K562 (cell line): Measurements from ENCODE around the gene BCAS3. TPM values are rescaled to one million over a fixed set of nuclear protein-coding genes. Genes with fewer than 3 reads are reported as not detected.

ENCODE experiments used
- ATAC-seq: fragments of 200-7000 bp; cut with Tn5 transposase; 3 replicates; pipeline ENCODE4 v1.9.1; 2020; ENCODE audit warnings: moderate library complexity
- BruUV-seq: library from RNA; stranded (reverse); fragments of 400-500 nt; replicated peaks from 2 replicates; lab custom pipeline; 2021; lab: Mats Ljungman, UMichigan
- CTCF ChIA-PET: fragments of 300-600 bp; formaldehyde crosslinking; extraction: SDS; loops from one replicate; lab custom pipeline; 2021; ENCODE audit warnings: low intra/inter-chr PET ratio; lab: Yijun Ruan, JAX
- POLR2A ChIA-PET: fragments of 300-600, 350-650 bp; sonication (Branson Sonifier 250); formaldehyde crosslinking; extraction: SDS; loops from one replicate; lab custom pipeline; 2021; ENCODE audit warnings: antibody characterized with exemption, inconsistent platforms; lab: Yijun Ruan, JAX
- DNase-seq, 4 experiments: peaks; one replicate each; pipeline versions ENCODE4 v3.0.0 to v3.0.0-alpha.2; 2011 to 2018; ENCODE audit warnings: low spot score in 3 of 4, mixed read lengths in 3 of 4; ENCODE audit errors: extremely low read depth in 1 of 4
- FAIRE-seq: peaks from 2 replicates; lab custom pipeline; 2011; peaks lifted over from hg19 to GRCh38; lab: Jason Lieb, UNC
- H2AFZ ChIP-seq: 2 replicates; pipeline ENCODE4 v1.6.0; 2011; ENCODE audit warnings: low read depth, low read length, control low read depth, inconsistent platforms
- H3K27ac ChIP-seq: fragments of 200-600 bp; 3 replicates; pipeline ENCODE4 v1.8.0; 2011; ENCODE audit warnings: low read depth, mild to moderate bottlenecking, control low read depth, inconsistent platforms, low read length, moderate library complexity, mixed read lengths; ENCODE audit errors: extremely low read depth
- H3K27me3 ChIP-seq, 2 experiments: fragments of 300-600 bp in 1 of 2; 2 replicates in 1 of 2; 3 replicates in 1 of 2; pipeline versions ENCODE4 v1.6.0 to v1.8.0; 2011; ENCODE audit warnings: inconsistent platforms in 2 of 2, low read length in 2 of 2, mild to moderate bottlenecking in 1 of 2, mixed read lengths in 1 of 2, moderate library complexity in 1 of 2; ENCODE audit not compliant: control insufficient read depth in 2 of 2, insufficient read depth in 2 of 2
- H3K36me3 ChIP-seq: fragments of 300-600 bp; 3 replicates; pipeline ENCODE4 v1.8.0; 2011; ENCODE audit warnings: mild to moderate bottlenecking, low read length, inconsistent platforms; ENCODE audit not compliant: control insufficient read depth, insufficient read depth
- H3K4me1 ChIP-seq, 2 experiments: fragments of 200-600 bp in 1 of 2; replicated peaks in 1 of 2; 2 replicates in 1 of 2; 3 replicates in 1 of 2; pipeline versions ENCODE4 v1.5.1 to v1.8.0; 2011; ENCODE audit warnings: inconsistent platforms in 2 of 2, low read length in 2 of 2, mild to moderate bottlenecking in 1 of 2, mixed read lengths in 1 of 2, moderate library complexity in 1 of 2; ENCODE audit not compliant: control insufficient read depth in 2 of 2, insufficient read depth in 2 of 2
- H3K4me2 ChIP-seq: 2 replicates; pipeline ENCODE4 v1.6.1; 2011; ENCODE audit warnings: low read length, control low read depth, inconsistent platforms, mixed read lengths; ENCODE audit not compliant: insufficient read depth
- H3K4me3 ChIP-seq: fragments of 200-600 bp; sonication (generic), shearing (Covaris generic); 2 replicates; pipeline ENCODE4 v1.5.1; 2016; ENCODE audit warnings: control low read depth, inconsistent platforms
- H3K79me2 ChIP-seq: fragments of 200-600 bp; 3 replicates; pipeline ENCODE4 v1.8.0; 2011; ENCODE audit warnings: low read length, inconsistent platforms; ENCODE audit not compliant: control insufficient read depth, insufficient read depth
- H3K9ac ChIP-seq, 2 experiments: 2 replicates each; pipeline versions ENCODE4 v1.6.0 to v1.6.1; 2011; ENCODE audit warnings: low read depth in 2 of 2, low read length in 2 of 2, control low read depth in 1 of 2, inconsistent platforms in 1 of 2, mild to moderate bottlenecking in 1 of 2, mixed read lengths in 1 of 2; ENCODE audit not compliant: insufficient read depth in 1 of 2
- H3K9me1 ChIP-seq: one replicate; pipeline ENCODE4 v1.6.0; 2011; ENCODE audit warnings: inconsistent platforms, mild to moderate bottlenecking, low read length, moderate library complexity; ENCODE audit not compliant: control insufficient read depth, insufficient read depth
- H3K9me3 ChIP-seq: replicated peaks from 2 replicates; pipeline ENCODE4 v1.5.1; 2011; ENCODE audit warnings: low read depth, low read length, inconsistent platforms; ENCODE audit not compliant: control insufficient read depth, insufficient read depth
- H4K20me1 ChIP-seq: replicated peaks from 2 replicates; pipeline ENCODE4 v1.6.1; 2011; ENCODE audit warnings: low read length, inconsistent platforms, mixed read lengths; ENCODE audit not compliant: control insufficient read depth, insufficient read depth
- ELF2 ChIP-seq: fragments of 250-450 bp; sonication (Bioruptor Pico); IDR thresholded peaks from 2 replicates; pipeline ENCODE4 v1.5.0; 2021; ENCODE audit warnings: mild to moderate bottlenecking
- HNRNPH1 ChIP-seq: fragments of 200-400 bp; formaldehyde crosslinking; optimal IDR thresholded peaks from 2 replicates; pipeline ENCODE3; 2017; ENCODE audit warnings: low read depth, mild to moderate bottlenecking, low read length, moderate library complexity
- MAFF ChIP-seq: IDR thresholded peaks from 2 replicates; pipeline ENCODE4 v1.6.1; 2012; ENCODE audit warnings: low read length, improper control_type of control experiment
- NEUROD1 ChIP-seq: fragments of 150-350 bp; IDR thresholded peaks from 2 replicates; pipeline ENCODE4 v1.6.1; 2014; ENCODE audit warnings: borderline replicate concordance, low read length, low read depth; ENCODE audit not compliant: partially characterized antibody
- NFIC ChIP-seq: fragments of 450-650 bp; IDR thresholded peaks from 2 replicates; pipeline ENCODE4 v1.6.1; 2017; ENCODE audit warnings: mild to moderate bottlenecking, inconsistent platforms
- NFIX ChIP-seq: fragments of 250-450 bp; sonication (Bioruptor Pico); IDR thresholded peaks from 2 replicates; pipeline ENCODE4 v1.4.0; 2020; ENCODE audit warnings: low read depth, mild to moderate bottlenecking, moderate library complexity
- PHF21A ChIP-seq: fragments of 450-650 bp; IDR thresholded peaks from 2 replicates; pipeline ENCODE4 v1.6.1; 2017; ENCODE audit warnings: low read depth, borderline replicate concordance
- ZBED1 ChIP-seq: IDR thresholded peaks from 2 replicates; pipeline ENCODE4 v1.6.1; 2014
- ZNF830 ChIP-seq: fragments of 250-450 bp; sonication (Bioruptor Pico); IDR thresholded peaks from 2 replicates; pipeline ENCODE4 v1.5.0; 2021; ENCODE audit warnings: mild to moderate bottlenecking
- WGBS: fragments of 100-300 bp; shearing (Covaris generic); methylation state at CpG from one replicate; pipeline ENCODE4 v1.1.6; 2016; ENCODE audit warnings: low coverage, mixed read lengths; ENCODE audit not compliant: insufficient coverage; ENCODE audit errors: missing lambda C conversion rate; 5-methylcytosine and 5-hydroxymethylcytosine counted together
- in situ Hi-C: fragments of 300-500 bp; cut with MboI; formaldehyde crosslinking; loops from 4 replicates; pipeline ENCODE4 v1.15.0; 2018; ENCODE audit warnings: inconsistent platforms, mixed read lengths
- intact Hi-C: fragments of 100-400 bp; cut with micrococcal nuclease; formaldehyde crosslinking; loops from 2 replicates; pipeline ENCODE4 v1.14.2; 2022
- polyA plus RNA-seq, 8 experiments: library from polyadenylated mRNA; depleted of rRNA in 4 of 8; stranded (reverse) in 5 of 8; unstranded in 3 of 8; fragments of >200 nt; fragmentation: Nextera tagmentation in 2 of 8; fragmentation: Illumina TruSeq in 1 of 8; extraction: Ambion mirVana in 2 of 8; extraction: Trizol in 1 of 8; gene quantifications; 2 replicates each; pipeline versions ENCODE4 v1.2.1 to v1.2.3, GENCODE V29; 2011 to 2014; ENCODE audit warnings: inconsistent platforms in 1 of 8, missing spikeins in 1 of 8
- total RNA-seq, 7 experiments: library from RNA; depleted of rRNA in 6 of 7; stranded (reverse); fragments of >200 nt in 6 of 7; fragmentation: Illumina TruSeq in 2 of 7; extraction: Trizol in 2 of 7; gene quantifications; 2 replicates each; pipeline versions ENCODE4 v1.2.1 to v1.2.3, GENCODE V29; 2011 to 2021; ENCODE audit warnings: low replicate concordance in 1 of 7
- TF ChIP-seq, protein P1 (sequence below): fragments of 250-450 bp; sonication (Bioruptor Pico); IDR thresholded peaks from 2 replicates; pipeline ENCODE4 v1.9.0; 2021; ENCODE audit warnings: mild to moderate bottlenecking

The BCAS3 gene
- total and polyA plus RNA-seq, 9 of the 15 experiments (the other 6 are each of a cell fraction or from before 2014, with no cell fraction given), result 1.9 to 5.5 (median 3.5) TPM

DNA sequence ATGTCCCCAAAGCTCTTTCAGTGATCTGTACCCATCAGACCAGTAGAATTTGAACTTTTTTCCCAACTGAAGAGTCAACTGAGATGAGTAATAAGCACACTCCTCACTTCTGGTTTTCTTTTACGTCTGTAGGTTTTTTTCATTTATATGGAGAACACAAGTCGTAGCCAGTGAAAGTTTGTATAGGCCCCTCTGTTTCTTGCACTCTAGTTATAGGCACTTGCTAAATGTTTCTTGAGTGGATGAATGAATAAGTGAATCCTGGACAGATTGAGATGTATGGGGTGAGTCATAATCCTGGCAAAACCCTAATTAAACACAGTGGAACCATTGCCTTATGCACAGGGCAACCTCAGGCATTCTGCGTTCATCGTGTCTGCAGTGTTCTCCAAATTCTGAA lies 528.3 kb downstream of the BCAS3 start:
- WGBS, result 0% methylated on average over 4 of the region's 4 CpGs
- Histone ChIP-seq H4K20me1 (no peaks in the 10 kb centered on the region), H3K4me3 (no peak overlapping the region), H3K9me1 (no peaks in the 10 kb centered on the region), H3K9me3 (no peaks in the 10 kb centered on the region), H2AFZ (no peak overlapping the region), H3K27me3 (peaks cover 5% of the 10 kb centered on the region in 2 experiments; a peak in 3 of 5 replicates), H3K9ac (no peak overlapping the region), H3K4me1 (no peaks in the 10 kb centered on the region), H3K79me2 (no peaks in the 10 kb centered on the region), H3K4me2 (no peak overlapping the region), H3K27ac (no peak overlapping the region), H3K36me3 (no peaks in the 10 kb centered on the region)
- intact Hi-C loops (no loop called here), in situ Hi-C loops (loop anchor here (10.0 kb wide), 1 partner anchor 1741 kb away; no protein-coding TSS in a partner anchor)
- ATAC-seq, result no peak
- FAIRE-seq, result no peak
- POLR2A ChIA-PET, result interaction anchor here (1.0 kb wide), 1 partner anchor 13 kb away, joined by 4 read pairs; no protein-coding TSS in a partner anchor
- no TSS peak for BruUV-seq
- CTCF ChIA-PET, result no interaction called here
- no peak for DNase-seq
- TF ChIP-seq ELF2 (CRISPR knock-in tag) (no peak), HNRNPH1 (no peak), ZNF830 (CRISPR knock-in tag) (no peak), ZBED1 (no peak), PHF21A (no peak), MAFF (no peak)
- TF ChIP-seq, protein P1, sequence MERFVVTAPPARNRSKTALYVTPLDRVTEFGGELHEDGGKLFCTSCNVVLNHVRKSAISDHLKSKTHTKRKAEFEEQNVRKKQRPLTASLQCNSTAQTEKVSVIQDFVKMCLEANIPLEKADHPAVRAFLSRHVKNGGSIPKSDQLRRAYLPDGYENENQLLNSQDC (CRISPR knock-in tag), result no peak

DNA sequence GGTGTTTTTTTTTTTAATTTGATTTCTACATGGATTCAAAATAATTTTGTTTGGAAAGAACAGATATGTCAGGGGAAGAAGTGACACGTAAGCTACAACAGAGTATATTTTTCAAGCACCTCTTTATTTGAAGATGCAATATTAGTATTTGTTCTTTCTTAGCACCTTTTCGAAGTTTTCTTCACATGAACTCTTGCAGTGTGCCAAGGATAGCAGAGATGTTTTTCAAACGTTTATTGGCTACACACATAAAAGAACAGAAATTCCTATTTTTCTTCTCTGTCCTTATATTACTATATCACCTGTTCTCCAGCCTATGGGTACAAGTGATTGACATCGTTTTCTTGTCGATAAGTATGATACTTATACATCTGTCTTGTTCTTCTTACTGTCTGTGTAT lies 529.3 kb downstream of the BCAS3 start:
- H2AFZ ChIP-seq, result no peak overlapping the region
- ChIA-PET CTCF (no interaction called here), POLR2A (no interaction called here)
- no peak overlapping the region for H3K4me2 ChIP-seq
- H4K20me1 ChIP-seq, result no peaks in the 10 kb centered on the region
- FAIRE-seq (no peak), ATAC-seq (no peak), DNase-seq (no peak)
- peak; percentile 79 for TF ChIP-seq NFIC
- TF ChIP-seq NEUROD1, result no peak
- peak; percentile 54 for TF ChIP-seq NFIX
- no peak overlapping the region for H3K9ac ChIP-seq
- no peak overlapping the region for H3K27ac ChIP-seq
- H3K4me1 ChIP-seq, result no peaks in the 10 kb centered on the region
- WGBS, result 0% methylated on average over 5 of the region's 5 CpGs
- H3K4me3 ChIP-seq, result no peak overlapping the region
- no peaks in the 10 kb centered on the region for H3K9me1 ChIP-seq
- H3K27me3 ChIP-seq, result peaks cover 5% of the 10 kb centered on the region in 2 experiments; a peak in 3 of 5 replicates
- in situ Hi-C loops, result loop anchor here (10.0 kb wide), 1 partner anchor 1742 kb away; no protein-coding TSS in a partner anchor
- no TSS peak for BruUV-seq
- H3K9me3 ChIP-seq, result no peaks in the 10 kb centered on the region
- H3K79me2 ChIP-seq, result no peaks in the 10 kb centered on the region
- intact Hi-C loops, result no loop called here
- H3K36me3 ChIP-seq, result no peaks in the 10 kb centered on the region
